ENCODE results near the gene LAD1.

DNA sequence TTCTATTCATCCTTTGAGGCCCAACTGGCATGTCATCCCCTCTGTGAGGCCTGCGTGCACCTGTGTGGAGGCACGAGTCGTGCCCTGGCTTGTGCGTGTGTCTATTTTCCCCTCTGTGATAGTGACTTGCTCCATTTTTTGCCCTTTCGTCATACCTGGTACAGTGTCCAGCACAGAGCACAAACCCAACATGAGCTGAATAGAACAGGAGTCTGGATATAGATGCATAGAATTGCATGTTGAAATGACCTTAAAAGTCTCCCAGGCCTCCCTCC lies 54.1 kb downstream of the LAD1 start:
- no peak for TF ChIP-seq ZNF296 (CRISPR knock-in tag; conservative IDR thresholded peaks at IDR 0.05)
- TF ChIP-seq ZNF761 (CRISPR knock-in tag; conservative IDR thresholded peaks at IDR 0.05), result no peak
- no peak for TF ChIP-seq IKZF1 (IDR thresholded peaks at IDR 0.05)
- TF ChIP-seq, protein P1, sequence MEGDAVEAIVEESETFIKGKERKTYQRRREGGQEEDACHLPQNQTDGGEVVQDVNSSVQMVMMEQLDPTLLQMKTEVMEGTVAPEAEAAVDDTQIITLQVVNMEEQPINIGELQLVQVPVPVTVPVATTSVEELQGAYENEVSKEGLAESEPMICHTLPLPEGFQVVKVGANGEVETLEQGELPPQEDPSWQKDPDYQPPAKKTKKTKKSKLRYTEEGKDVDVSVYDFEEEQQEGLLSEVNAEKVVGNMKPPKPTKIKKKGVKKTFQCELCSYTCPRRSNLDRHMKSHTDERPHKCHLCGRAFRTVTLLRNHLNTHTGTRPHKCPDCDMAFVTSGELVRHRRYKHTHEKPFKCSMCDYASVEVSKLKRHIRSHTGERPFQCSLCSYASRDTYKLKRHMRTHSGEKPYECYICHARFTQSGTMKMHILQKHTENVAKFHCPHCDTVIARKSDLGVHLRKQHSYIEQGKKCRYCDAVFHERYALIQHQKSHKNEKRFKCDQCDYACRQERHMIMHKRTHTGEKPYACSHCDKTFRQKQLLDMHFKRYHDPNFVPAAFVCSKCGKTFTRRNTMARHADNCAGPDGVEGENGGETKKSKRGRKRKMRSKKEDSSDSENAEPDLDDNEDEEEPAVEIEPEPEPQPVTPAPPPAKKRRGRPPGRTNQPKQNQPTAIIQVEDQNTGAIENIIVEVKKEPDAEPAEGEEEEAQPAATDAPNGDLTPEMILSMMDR (CRISPR knock-in tag; IDR thresholded peaks at IDR 0.05), result no peak
- TF ChIP-seq HDAC6 (IDR thresholded peaks at IDR 0.05; ENCODE audit: low read depth, low read length), result no peak
- TF ChIP-seq TP53 (CRISPR knock-in tag; conservative IDR thresholded peaks at IDR 0.05), result no peak
- TF ChIP-seq, protein P2, sequence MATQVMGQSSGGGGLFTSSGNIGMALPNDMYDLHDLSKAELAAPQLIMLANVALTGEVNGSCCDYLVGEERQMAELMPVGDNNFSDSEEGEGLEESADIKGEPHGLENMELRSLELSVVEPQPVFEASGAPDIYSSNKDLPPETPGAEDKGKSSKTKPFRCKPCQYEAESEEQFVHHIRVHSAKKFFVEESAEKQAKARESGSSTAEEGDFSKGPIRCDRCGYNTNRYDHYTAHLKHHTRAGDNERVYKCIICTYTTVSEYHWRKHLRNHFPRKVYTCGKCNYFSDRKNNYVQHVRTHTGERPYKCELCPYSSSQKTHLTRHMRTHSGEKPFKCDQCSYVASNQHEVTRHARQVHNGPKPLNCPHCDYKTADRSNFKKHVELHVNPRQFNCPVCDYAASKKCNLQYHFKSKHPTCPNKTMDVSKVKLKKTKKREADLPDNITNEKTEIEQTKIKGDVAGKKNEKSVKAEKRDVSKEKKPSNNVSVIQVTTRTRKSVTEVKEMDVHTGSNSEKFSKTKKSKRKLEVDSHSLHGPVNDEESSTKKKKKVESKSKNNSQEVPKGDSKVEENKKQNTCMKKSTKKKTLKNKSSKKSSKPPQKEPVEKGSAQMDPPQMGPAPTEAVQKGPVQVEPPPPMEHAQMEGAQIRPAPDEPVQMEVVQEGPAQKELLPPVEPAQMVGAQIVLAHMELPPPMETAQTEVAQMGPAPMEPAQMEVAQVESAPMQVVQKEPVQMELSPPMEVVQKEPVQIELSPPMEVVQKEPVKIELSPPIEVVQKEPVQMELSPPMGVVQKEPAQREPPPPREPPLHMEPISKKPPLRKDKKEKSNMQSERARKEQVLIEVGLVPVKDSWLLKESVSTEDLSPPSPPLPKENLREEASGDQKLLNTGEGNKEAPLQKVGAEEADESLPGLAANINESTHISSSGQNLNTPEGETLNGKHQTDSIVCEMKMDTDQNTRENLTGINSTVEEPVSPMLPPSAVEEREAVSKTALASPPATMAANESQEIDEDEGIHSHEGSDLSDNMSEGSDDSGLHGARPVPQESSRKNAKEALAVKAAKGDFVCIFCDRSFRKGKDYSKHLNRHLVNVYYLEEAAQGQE (IDR thresholded peaks at IDR 0.05; ENCODE audit: borderline replicate concordance in 1 of 2, low read depth in 1 of 2, low read length in 2 of 2), result no peak
- TF ChIP-seq ZSCAN30 (CRISPR knock-in tag; IDR thresholded peaks at IDR 0.05), result no peak

Data from HepG2 (cell line).